GM10847 (cell line): Measurements from ENCODE around the gene CACNB4.

Source experiments
- POLR2A ChIP-seq: IDR thresholded peaks from 2 replicates; pipeline ENCODE4 v1.6.1; 2011; ENCODE audit not compliant: insufficient read length; ENCODE audit errors: extremely low read depth

The CACNB4 gene

GRCh38 chr2:151919786-151920185, 179.1 kb downstream of the CACNB4 start:
- TF ChIP-seq POLR2A: no peak

DNA sequence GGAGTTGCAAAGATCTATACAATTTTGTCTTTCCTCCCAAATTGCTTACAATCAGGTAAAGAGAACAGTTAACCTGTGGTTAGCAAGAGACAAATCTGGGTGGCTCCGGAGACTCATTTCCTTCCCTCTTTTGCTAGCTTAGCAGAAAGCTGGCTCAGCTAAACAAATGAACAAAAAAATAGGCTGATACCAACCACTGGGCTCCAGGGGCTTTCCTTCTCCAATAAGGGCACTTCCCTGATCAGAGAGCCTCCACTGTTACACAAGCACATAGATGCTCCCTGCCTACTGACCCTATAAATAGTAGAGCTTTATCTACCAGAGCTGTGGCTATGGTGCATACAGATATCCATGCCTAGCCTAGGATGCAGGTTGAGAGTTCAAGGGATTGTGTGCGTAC, 180.5 kb downstream of the CACNB4 start:
- no peak for TF ChIP-seq POLR2A

GRCh38 chr2:151916632-151917031, 182.2 kb downstream of the CACNB4 start:
- no peak for TF ChIP-seq POLR2A

DNA sequence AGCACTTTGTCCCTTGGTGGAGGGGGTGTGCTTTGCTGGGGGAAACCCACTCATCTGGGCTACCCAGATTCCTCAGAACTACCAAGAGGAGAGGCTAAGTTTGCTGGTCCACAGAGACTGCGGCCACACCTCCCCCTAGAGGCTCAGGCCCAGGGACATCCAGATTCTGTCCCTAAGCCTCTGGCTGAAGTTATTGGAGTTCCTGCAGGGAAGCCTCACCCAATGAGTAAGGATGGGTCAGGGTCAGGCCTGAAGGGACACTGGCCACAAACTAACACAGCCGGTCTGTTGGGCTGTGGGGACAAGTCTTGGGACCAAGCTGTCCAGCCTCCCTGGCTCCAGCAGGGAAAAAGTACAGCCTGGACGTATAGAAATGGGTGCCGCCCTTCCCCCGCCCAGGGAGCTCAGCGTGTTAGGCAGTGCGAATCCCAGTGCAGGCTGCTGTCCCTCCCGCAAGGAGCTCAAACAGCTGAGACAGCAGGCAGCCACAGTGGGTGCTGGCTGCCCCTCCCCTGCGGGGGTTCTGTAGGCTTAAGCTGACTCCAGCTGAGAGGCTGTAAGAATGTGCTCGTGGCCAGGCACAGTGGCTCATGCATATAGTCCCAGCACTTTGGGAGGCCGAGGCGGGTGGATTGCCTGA, 183.7 kb downstream of the CACNB4 start:
- TF ChIP-seq POLR2A: no peak

GRCh38 chr2:151908204-151908882, 190.5 kb downstream of the CACNB4 start:
- no peak for TF ChIP-seq POLR2A

DNA sequence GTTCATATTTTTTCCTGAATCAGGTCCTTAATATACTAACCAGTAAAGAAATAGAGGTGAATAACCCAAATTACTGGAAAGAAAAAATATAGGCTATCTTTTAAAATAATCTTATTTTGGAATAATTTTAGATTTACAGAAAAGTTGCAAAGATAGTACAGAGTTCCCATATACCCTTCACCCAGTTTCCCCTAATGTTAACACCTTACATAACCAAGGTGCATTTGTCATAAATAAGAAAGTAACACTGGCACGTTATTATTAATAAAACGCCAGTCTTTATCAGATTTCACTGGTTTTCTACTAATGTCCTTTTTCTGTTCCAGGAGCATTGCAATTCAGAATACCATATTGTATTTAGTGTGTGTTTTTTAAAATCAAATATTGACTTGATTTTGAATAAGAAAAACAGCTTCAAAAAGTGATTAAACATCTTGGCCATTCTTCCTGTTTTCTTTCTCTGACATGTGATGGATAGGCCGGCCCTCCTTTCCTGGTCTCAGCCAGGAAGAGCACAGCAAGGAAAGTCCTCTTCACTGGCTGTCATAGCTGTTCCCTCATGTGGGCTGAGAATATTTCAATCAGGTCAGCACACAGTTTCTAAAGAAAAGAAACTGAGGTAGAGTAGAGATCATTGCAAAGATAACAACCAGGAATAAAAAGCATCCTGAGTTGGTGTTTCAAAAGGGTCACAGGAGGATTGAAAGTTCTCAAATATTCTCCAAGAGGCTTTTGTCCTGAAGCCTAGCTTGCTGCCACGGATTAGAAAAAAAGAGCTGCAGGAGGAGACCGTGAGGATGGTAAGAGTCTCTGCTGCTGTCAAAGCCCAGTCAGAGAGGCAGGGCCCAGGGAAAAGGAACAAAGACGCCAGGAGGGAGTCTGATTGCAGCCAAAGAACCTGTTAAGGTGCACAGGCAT, 191.3 kb downstream of the CACNB4 start:
- no peak for TF ChIP-seq POLR2A

- no peak for TF ChIP-seq POLR2A
Observed at GRCh38 chr2:151906633-151906998, 192.2 kb downstream of the CACNB4 start.

- no peak for TF ChIP-seq POLR2A
Observed at GRCh38 chr2:151905963-151906632, 192.7 kb downstream of the CACNB4 start.

- TF ChIP-seq POLR2A: no peak
Observed at GRCh38 chr2:151904807-151905206, 194.0 kb downstream of the CACNB4 start.

- TF ChIP-seq POLR2A: no peak
Observed at GRCh38 chr2:151904021-151904420, 194.8 kb downstream of the CACNB4 start.

- no peak for TF ChIP-seq POLR2A
Observed at GRCh38 chr2:151902829-151903228, 196.0 kb downstream of the CACNB4 start.

DNA sequence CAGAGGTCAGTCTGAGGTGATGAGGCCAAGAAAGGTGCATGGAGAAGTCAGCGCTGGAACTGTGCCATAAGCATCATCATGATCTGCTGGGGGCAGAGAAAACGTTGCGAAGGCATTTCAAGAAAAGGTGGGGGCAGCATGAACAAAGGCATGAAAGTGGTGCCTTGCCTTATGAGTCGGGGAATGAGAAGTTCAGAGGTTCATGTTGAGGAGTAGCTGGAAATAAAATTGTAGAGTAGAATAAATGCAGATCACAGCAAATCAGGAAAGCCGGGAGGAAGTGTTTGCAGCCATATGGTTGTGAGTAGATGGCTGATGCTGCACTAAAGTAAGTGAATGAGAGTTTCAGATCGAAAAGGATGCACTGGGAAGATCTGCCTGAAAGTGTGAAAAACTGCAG, 198.5 kb downstream of the CACNB4 start:
- no peak for TF ChIP-seq POLR2A

GRCh38 chr2:151899156-151899555, 199.7 kb downstream of the CACNB4 start:
- no peak for TF ChIP-seq POLR2A

GRCh38 chr2:151891566-151892194, 207.2 kb downstream of the CACNB4 start:
- no peak for TF ChIP-seq POLR2A

DNA sequence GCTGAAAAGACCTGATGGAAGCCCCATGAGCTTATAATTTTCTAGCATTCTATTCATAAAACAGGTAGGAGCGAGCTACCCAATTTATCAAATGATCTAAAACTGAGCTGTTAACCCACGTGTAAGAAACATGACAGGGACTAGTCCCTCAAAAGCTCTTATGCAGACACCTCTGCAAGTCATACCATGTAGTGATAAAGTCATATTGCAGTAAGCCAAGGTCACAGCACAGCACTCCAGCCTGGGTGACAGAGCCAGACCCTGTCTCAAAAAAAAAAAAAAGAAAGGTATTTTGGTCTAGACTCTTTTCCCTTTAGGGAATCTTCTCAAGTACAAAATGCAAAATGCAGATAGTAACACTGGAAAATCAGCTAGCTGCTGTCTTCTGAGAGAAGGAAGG, 211.7 kb downstream of the CACNB4 start:
- TF ChIP-seq POLR2A: no peak

DNA sequence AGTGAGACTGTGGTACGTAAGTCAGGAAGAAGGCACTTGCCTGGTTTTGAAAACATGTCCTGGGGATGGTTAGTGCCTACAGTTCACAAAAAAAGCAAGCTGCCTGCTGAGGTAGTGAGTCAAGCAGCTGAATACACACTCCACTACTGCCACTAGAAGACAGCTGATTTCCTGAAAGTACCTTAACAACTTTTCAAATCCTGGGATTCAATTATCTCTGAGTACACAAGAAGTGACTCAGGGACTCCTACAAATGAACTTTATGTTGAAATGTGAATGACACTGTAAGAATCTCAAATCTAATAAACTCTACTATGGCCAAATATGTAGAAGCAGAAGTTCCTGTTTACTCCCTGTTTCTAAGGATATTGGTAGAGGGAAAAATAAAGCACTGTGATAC, 212.6 kb downstream of the CACNB4 start:
- TF ChIP-seq POLR2A: no peak
